Measurements from ENCODE around the gene MYO1G. TPM values are rescaled to one million over a fixed set of nuclear protein-coding genes. Genes with fewer than 3 reads are reported as not detected.

The MYO1G gene
- total RNA-seq, 4 donors from 2014 or later = 0.68 to 4.5 (median 1.6) TPM

DNA sequence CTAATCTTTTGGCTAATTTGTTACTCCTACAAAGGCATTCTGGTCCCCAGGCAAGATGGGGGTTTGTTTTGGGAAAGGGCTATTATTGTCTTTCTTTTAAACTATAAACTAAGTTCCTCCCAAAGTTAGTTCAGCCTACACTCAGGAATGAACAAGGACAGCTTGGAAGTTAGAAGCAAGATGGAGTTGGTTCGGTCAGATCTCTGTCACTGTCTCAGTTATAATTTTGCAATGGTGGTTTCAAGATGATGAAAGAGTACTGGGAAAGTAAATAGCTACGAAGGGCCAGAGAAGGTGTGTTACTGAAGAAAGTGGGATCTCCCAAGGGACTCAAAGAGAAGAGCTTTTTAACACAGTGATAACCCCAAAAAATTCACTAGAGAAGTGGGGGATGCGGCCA is 10.3 kb upstream of the MYO1G start:
- H3K4me3 ChIP-seq = no peak overlapping the region
- no peaks in the 10 kb centered on the region for H3K27me3 ChIP-seq
- DNase-seq (ENCODE audit: low spot score in 2 of 2) = no peak
- peaks cover 11% of the 10 kb centered on the region for H3K36me3 ChIP-seq
- H3K9me3 ChIP-seq = no peaks in the 10 kb centered on the region
- no peak overlapping the region for H3K27ac ChIP-seq
- peaks cover 44% of the 10 kb centered on the region for H3K4me1 ChIP-seq
- TF ChIP-seq POLR2A (IDR thresholded peaks at IDR 0.05) (no peak), EP300 (IDR thresholded peaks at IDR 0.05) (no peak), POLR2AphosphoS5 (IDR thresholded peaks at IDR 0.05) (no peak)
- TF ChIP-seq, protein P1, sequence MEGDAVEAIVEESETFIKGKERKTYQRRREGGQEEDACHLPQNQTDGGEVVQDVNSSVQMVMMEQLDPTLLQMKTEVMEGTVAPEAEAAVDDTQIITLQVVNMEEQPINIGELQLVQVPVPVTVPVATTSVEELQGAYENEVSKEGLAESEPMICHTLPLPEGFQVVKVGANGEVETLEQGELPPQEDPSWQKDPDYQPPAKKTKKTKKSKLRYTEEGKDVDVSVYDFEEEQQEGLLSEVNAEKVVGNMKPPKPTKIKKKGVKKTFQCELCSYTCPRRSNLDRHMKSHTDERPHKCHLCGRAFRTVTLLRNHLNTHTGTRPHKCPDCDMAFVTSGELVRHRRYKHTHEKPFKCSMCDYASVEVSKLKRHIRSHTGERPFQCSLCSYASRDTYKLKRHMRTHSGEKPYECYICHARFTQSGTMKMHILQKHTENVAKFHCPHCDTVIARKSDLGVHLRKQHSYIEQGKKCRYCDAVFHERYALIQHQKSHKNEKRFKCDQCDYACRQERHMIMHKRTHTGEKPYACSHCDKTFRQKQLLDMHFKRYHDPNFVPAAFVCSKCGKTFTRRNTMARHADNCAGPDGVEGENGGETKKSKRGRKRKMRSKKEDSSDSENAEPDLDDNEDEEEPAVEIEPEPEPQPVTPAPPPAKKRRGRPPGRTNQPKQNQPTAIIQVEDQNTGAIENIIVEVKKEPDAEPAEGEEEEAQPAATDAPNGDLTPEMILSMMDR (IDR thresholded peaks at IDR 0.05) = no peak
- 93% methylated on average over 3 of the region's 3 CpGs for WGBS

DNA sequence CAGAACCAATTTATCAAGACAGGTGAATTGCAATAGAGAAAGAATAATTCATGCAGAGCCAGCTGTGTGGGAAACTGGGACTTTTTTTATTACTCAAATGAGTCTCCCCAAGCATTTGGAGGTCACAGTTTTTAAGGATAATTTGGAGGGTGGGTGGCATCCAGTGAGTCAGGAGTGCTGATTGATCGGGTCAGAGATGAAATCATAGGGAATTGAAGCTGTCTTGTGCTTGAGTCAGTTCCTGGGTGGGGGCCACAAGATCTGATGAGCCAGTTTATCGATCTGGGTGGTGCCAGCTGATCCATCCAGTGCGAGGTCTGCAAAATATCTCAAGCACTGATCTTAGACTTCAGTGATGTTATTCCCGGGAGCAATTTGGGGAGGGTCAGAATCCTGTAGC is 9.9 kb upstream of the MYO1G start:
- H3K27me3 ChIP-seq = no peaks in the 10 kb centered on the region
- H3K36me3 ChIP-seq = peaks cover 16% of the 10 kb centered on the region
- H3K9me3 ChIP-seq = no peaks in the 10 kb centered on the region
- peaks cover 44% of the 10 kb centered on the region for H3K4me1 ChIP-seq
- no peak for DNase-seq (ENCODE audit: low spot score in 2 of 2)
- TF ChIP-seq POLR2AphosphoS5 (IDR thresholded peaks at IDR 0.05) = no peak
- no peak for TF ChIP-seq EP300 (IDR thresholded peaks at IDR 0.05)
- TF ChIP-seq, protein P1 (IDR thresholded peaks at IDR 0.05) = no peak
- TF ChIP-seq POLR2A (IDR thresholded peaks at IDR 0.05) = no peak
- H3K27ac ChIP-seq = no peak overlapping the region
- WGBS = 50% methylated on average over 4 of the region's 4 CpGs
- H3K4me3 ChIP-seq = no peak overlapping the region

DNA sequence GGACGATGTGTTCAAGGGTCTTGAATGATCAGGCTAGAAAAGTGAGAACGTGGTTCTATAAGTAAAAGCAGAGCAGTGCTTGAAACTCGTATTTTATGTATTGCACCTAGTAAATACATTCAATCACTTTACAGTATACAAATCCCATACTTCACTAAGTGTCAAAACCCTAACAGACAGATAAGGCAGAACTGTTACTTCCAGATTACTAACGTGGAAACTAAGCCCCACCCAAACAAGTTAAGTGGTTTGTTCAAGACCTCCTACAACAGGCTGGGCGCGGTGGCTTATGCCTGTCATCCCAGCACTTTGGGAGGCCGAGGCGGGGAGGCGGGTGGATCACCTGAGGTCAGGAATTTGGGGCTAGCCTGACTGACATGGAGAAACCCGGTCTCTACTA is 9.2 kb upstream of the MYO1G start:
- TF ChIP-seq POLR2AphosphoS5 (IDR thresholded peaks at IDR 0.05) (no peak), POLR2A (IDR thresholded peaks at IDR 0.05) (no peak), EP300 (IDR thresholded peaks at IDR 0.05) (no peak)
- TF ChIP-seq, protein P1 (IDR thresholded peaks at IDR 0.05) = no peak
- no peak overlapping the region for H3K27ac ChIP-seq
- peaks cover 23% of the 10 kb centered on the region for H3K36me3 ChIP-seq
- H3K4me3 ChIP-seq = no peak overlapping the region
- DNase-seq (ENCODE audit: low spot score in 2 of 2) = no peak
- peaks cover 44% of the 10 kb centered on the region for H3K4me1 ChIP-seq
- 87% methylated on average over 10 of the region's 10 CpGs for WGBS
- no peaks in the 10 kb centered on the region for H3K9me3 ChIP-seq
- no peaks in the 10 kb centered on the region for H3K27me3 ChIP-seq

DNA sequence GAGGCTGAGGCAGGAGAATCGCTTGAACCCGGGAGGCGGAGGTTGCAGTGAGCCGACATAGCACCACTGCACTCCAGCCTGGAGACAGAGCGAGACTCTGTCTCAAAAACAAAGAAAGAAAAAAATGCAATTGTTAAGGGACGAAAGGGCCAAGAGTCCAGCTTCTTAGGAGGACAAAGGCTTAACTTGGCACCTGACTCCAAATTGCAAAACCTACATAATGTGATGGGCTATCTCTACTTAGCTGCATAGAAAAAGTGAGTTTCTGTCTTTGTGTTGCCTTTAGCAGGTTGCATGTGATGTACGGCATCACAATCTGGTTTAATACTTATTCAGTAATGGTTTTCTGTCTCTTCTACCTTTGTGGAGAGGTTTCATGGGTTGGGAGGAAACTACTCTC is 8.6 kb upstream of the MYO1G start:
- peaks cover 44% of the 10 kb centered on the region for H3K4me1 ChIP-seq
- H3K27ac ChIP-seq = peak overlapping the region; percentile 93
- peaks cover 28% of the 10 kb centered on the region for H3K36me3 ChIP-seq
- no peaks in the 10 kb centered on the region for H3K9me3 ChIP-seq
- peak overlapping the region; percentile 65 for H3K4me3 ChIP-seq
- 95% methylated on average over 7 of the region's 7 CpGs for WGBS
- H3K27me3 ChIP-seq = no peaks in the 10 kb centered on the region
- TF ChIP-seq, protein P1 (IDR thresholded peaks at IDR 0.05) = no peak
- TF ChIP-seq POLR2AphosphoS5 (IDR thresholded peaks at IDR 0.05) = no peak
- no peak for TF ChIP-seq POLR2A (IDR thresholded peaks at IDR 0.05)
- no peak for TF ChIP-seq EP300 (IDR thresholded peaks at IDR 0.05)
- no peak for DNase-seq (ENCODE audit: low spot score in 2 of 2)

DNA sequence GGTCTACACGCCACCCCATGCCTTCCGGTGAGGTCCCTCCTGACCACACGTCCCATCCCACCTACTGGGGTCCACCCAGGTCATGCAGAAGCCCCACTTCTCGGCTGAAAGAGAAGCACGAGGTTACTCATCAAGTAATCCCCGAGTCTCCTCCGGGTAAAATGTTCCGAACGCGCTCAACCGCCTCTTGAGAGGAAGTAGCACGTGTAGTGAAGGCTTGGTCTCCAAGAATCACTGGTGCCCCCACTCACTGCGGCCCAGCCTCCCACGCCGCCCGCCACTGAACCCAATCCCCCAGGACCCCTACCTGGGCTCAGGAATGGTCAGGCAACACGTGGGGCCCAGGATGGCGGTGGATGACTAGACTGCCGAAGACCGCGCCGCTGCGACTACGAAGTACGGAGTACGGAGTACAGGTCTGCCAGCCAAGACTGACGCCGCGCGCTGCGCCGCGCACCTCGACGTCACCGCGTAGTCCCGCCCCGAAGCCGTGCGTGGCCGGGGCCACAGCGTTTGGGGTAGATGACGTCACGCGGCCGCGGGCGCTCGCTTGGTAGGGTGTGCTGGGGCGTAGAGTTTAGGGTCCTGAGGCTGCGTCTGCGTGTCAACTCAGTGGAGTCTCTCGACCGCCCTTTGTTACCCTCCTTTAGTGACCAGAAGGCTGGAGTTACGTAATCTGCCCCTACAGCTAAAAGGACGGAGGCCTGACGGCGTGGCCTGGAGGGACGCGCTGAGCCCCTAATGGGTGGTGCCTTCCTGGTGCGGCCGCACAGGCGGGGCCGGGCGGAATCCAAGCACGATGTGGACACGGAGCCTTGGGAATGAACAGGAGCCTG is 7.6 kb upstream of the MYO1G start:
- DNase-seq (ENCODE audit: low spot score in 2 of 2) = peak; percentile 95 to 96
- peak overlapping the region; percentile 65 for H3K4me3 ChIP-seq
- peak; percentile 89 to 97 for TF ChIP-seq POLR2A (IDR thresholded peaks at IDR 0.05)
- TF ChIP-seq, protein P1 (IDR thresholded peaks at IDR 0.05) = no peak
- no peak for TF ChIP-seq EP300 (IDR thresholded peaks at IDR 0.05)
- peak; percentile 86 to 97 (median 91) for TF ChIP-seq POLR2AphosphoS5 (IDR thresholded peaks at IDR 0.05)
- peaks cover 32% of the 10 kb centered on the region for H3K36me3 ChIP-seq
- H3K9me3 ChIP-seq = no peaks in the 10 kb centered on the region
- peaks cover 48% of the 10 kb centered on the region for H3K4me1 ChIP-seq
- H3K27ac ChIP-seq = peak overlapping the region; percentile 93
- WGBS = 0% methylated on average over 12 of the region's 68 CpGs
- H3K27me3 ChIP-seq = no peaks in the 10 kb centered on the region
